GM19463 (cell line): Measurements from ENCODE around the gene ZNF839.
"Not testable (repeated sequence)": the region's sequence is repeated elsewhere in the genome, so short reads cannot be mapped to it uniquely, and the experiment has no call there.

Source experiments
- ATAC-seq: cut with Tn5 transposase; IDR thresholded peaks from one replicate; pipeline ENCODE4 v1.9.1; 2021; ENCODE audit warnings: mild to moderate bottlenecking, moderate library complexity; ENCODE audit not compliant: unreplicated experiment

Gene ZNF839

GRCh38 chr14:102304611-102305506 lies 14.7 kb upstream of the ZNF839 start, which contains the start of gene MOK:
MOK (minus strand) TSS chr14:102305164; CDS start chr14:102304968, 196 bp downstream.
- ATAC-seq, result peak; percentile 95

GRCh38 chr14:102314242-102315011 lies 5.1 kb upstream of the ZNF839 start:
- peak; percentile 61 for ATAC-seq

- ATAC-seq, result no peak
These were observed 4.4 kb upstream of the ZNF839 start for GRCh38 chr14:102315121-102315520.

GRCh38 chr14:102316338-102316742 lies 3.2 kb upstream of the ZNF839 start:
- ATAC-seq, result no peak

GRCh38 chr14:102316743-102317563 lies 2.6 kb upstream of the ZNF839 start:
- ATAC-seq, result peak; percentile 56

GRCh38 chr14:102317564-102318248 lies 1.8 kb upstream of the ZNF839 start:
- no peak for ATAC-seq

- ATAC-seq, result no peak
These were observed 717 bp upstream of the ZNF839 start for GRCh38 chr14:102318781-102319276.

- ATAC-seq, result peak; percentile 14
These were observed 601 bp downstream of the ZNF839 start for GRCh38 chr14:102320033-102320660.

GRCh38 chr14:102320671-102321455 lies 1.3 kb downstream of the ZNF839 start:
- ATAC-seq, result no peak

GRCh38 chr14:102321456-102322422 lies 2.2 kb downstream of the ZNF839 start:
- ATAC-seq, result no peak

- no peak for ATAC-seq
These were observed 3.6 kb downstream of the ZNF839 start for GRCh38 chr14:102323102-102323501.

- ATAC-seq, result no peak
These were observed 6.3 kb downstream of the ZNF839 start for GRCh38 chr14:102325791-102326345.

GRCh38 chr14:102326583-102326982 lies 7.0 kb downstream of the ZNF839 start:
- no peak for ATAC-seq

- not testable (repeated sequence) for ATAC-seq
These were observed 9.8 kb downstream of the ZNF839 start for GRCh38 chr14:102329381-102329780.

GRCh38 chr14:102330806-102331205 lies 11.3 kb downstream of the ZNF839 start:
- ATAC-seq, result no peak

- no peak for ATAC-seq
These were observed 13.8 kb downstream of the ZNF839 start for GRCh38 chr14:102333390-102333789.
